HG02970 (cell line): ENCODE data around the gene HDDC2.
A peak's percentile ranks its signal among the peaks of the same experiment; 100 is the strongest.

Experiments
- ATAC-seq: cut with Tn5 transposase; IDR thresholded peaks from one replicate; pipeline ENCODE4 v1.9.1; 2021; ENCODE audit warnings: mild to moderate bottlenecking, moderate library complexity, moderate number of reproducible peaks; ENCODE audit not compliant: unreplicated experiment, low FRiP score

Gene HDDC2

GRCh38 chr6:125301435-125302391 lies at the start of gene HDDC2:
TSS of gene HDDC2 (minus strand) at chr6:125301967. CDS start at chr6:125301932, 35 bp downstream.
- peak; percentile 89 for ATAC-seq

GRCh38 chr6:125346926-125347563 lies 45.3 kb upstream of the HDDC2 start:
- peak; percentile 84 for ATAC-seq

- peak; percentile 47 for ATAC-seq
These were observed 44.6 kb upstream of the HDDC2 start for GRCh38 chr6:125346201-125346925.

GRCh38 chr6:125341460-125341859 lies 39.7 kb upstream of the HDDC2 start:
- no peak for ATAC-seq

- no peak for ATAC-seq
These were observed 39.2 kb upstream of the HDDC2 start for GRCh38 chr6:125340991-125341390.

- ATAC-seq: no peak
These were observed 38.5 kb upstream of the HDDC2 start for GRCh38 chr6:125340175-125340835.

GRCh38 chr6:125339653-125340052 lies 37.9 kb upstream of the HDDC2 start:
- no peak for ATAC-seq

GRCh38 chr6:125338381-125338780 lies 36.6 kb upstream of the HDDC2 start:
- ATAC-seq: no peak

- ATAC-seq: no peak
These were observed 35.9 kb upstream of the HDDC2 start for GRCh38 chr6:125337706-125338105.

- ATAC-seq: no peak
These were observed 30.9 kb upstream of the HDDC2 start for GRCh38 chr6:125332664-125333063.

- no peak for ATAC-seq
These were observed 23.8 kb upstream of the HDDC2 start for GRCh38 chr6:125325586-125325985.

GRCh38 chr6:125323376-125323775 lies 21.6 kb upstream of the HDDC2 start:
- no peak for ATAC-seq

GRCh38 chr6:125316621-125317020 lies 14.9 kb upstream of the HDDC2 start:
- ATAC-seq: no peak

- ATAC-seq: no peak
These were observed 13.8 kb upstream of the HDDC2 start for GRCh38 chr6:125315548-125315947.

GRCh38 chr6:125314009-125314581 lies 12.3 kb upstream of the HDDC2 start:
- ATAC-seq: no peak

- ATAC-seq: no peak
These were observed 11.2 kb upstream of the HDDC2 start for GRCh38 chr6:125312950-125313349.

GRCh38 chr6:125312478-125312877 lies 10.7 kb upstream of the HDDC2 start:
- ATAC-seq: no peak

- peak; percentile 70 for ATAC-seq
These were observed 9.4 kb upstream of the HDDC2 start for GRCh38 chr6:125310994-125311649.

GRCh38 chr6:125307964-125308615 lies 6.3 kb upstream of the HDDC2 start:
- no peak for ATAC-seq
